GM18511 (cell line): ENCODE data around the gene NOP53.
"Not testable (repeated sequence)": the region's sequence is repeated elsewhere in the genome, so short reads cannot be mapped to it uniquely, and the experiment has no call there.

Experiments used
- ATAC-seq: cut with Tn5 transposase; IDR thresholded peaks from one replicate; pipeline ENCODE4 v1.9.1; 2021; ENCODE audit warnings: mild to moderate bottlenecking, moderate library complexity; ENCODE audit not compliant: unreplicated experiment

Gene NOP53

GRCh38 chr19:47752440-47753211 is 7.3 kb downstream of the NOP53 start:
- no peak for ATAC-seq

- no peak for ATAC-seq
Measured at GRCh38 chr19:47754206-47755064, 9.1 kb downstream of the NOP53 start.

GRCh38 chr19:47755065-47755761 is 9.9 kb downstream of the NOP53 start:
- ATAC-seq, result no peak

- ATAC-seq, result no peak
Measured at GRCh38 chr19:47755762-47756626, 10.6 kb downstream of the NOP53 start.

GRCh38 chr19:47756627-47756929 is 11.2 kb downstream of the NOP53 start:
- no peak for ATAC-seq

GRCh38 chr19:47756953-47757608 is 11.7 kb downstream of the NOP53 start:
- ATAC-seq, result no peak

- no peak for ATAC-seq
Measured at GRCh38 chr19:47757617-47758442, 12.5 kb downstream of the NOP53 start.

- no peak for ATAC-seq
Measured at GRCh38 chr19:47758443-47758804, 13.1 kb downstream of the NOP53 start.

GRCh38 chr19:47760632-47760999 is 15.3 kb downstream of the NOP53 start:
- ATAC-seq, result no peak

- ATAC-seq, result no peak
Measured at GRCh38 chr19:47761566-47761965, 16.2 kb downstream of the NOP53 start.

- ATAC-seq, result no peak
Measured at GRCh38 chr19:47762151-47762550, 16.8 kb downstream of the NOP53 start.

GRCh38 chr19:47762615-47763308 is 17.4 kb downstream of the NOP53 start:
- no peak for ATAC-seq

GRCh38 chr19:47764705-47765104 is 19.4 kb downstream of the NOP53 start:
- ATAC-seq, result not testable (repeated sequence)

GRCh38 chr19:47765523-47766358 is 20.4 kb downstream of the NOP53 start:
- no peak for ATAC-seq

- no peak for ATAC-seq
Measured at GRCh38 chr19:47766359-47766620, 20.9 kb downstream of the NOP53 start.

- no peak for ATAC-seq
Measured at GRCh38 chr19:47766670-47767069, 21.3 kb downstream of the NOP53 start.

- ATAC-seq, result no peak
Measured at GRCh38 chr19:47767349-47767748, 22.0 kb downstream of the NOP53 start.

- no peak for ATAC-seq
Measured at GRCh38 chr19:47768604-47769003, 23.3 kb downstream of the NOP53 start.
